Stimulated activated CD4-positive, alpha-beta T cell treated with anti-CD3 and anti-CD28 coated beads, Interleukin-15, amount 100 ng/mL, for 24 hours (primary cell): Measurements from ENCODE around the gene DHX30.
"Not testable (repeated sequence)": the region's sequence is repeated elsewhere in the genome, so short reads cannot be mapped to it uniquely, and the experiment has no call there.

Experiments
- DNase-seq: peaks from one replicate; pipeline ENCODE4 v3.0.0-alpha.2; 2020

Gene DHX30

GRCh38 chr3:47802734-47803479 is at the start of gene DHX30:
Gene DHX30 (plus strand): TSS chr3:47803138. CDS start chr3:47810684, 7,546 bp downstream.
- DNase-seq: peak; percentile 91

GRCh38 chr3:47758261-47759025 is 44.5 kb upstream of the DHX30 start:
- DNase-seq: no peak

- DNase-seq: not testable (repeated sequence)
Measured at GRCh38 chr3:47760207-47760606, 42.7 kb upstream of the DHX30 start.

DNA sequence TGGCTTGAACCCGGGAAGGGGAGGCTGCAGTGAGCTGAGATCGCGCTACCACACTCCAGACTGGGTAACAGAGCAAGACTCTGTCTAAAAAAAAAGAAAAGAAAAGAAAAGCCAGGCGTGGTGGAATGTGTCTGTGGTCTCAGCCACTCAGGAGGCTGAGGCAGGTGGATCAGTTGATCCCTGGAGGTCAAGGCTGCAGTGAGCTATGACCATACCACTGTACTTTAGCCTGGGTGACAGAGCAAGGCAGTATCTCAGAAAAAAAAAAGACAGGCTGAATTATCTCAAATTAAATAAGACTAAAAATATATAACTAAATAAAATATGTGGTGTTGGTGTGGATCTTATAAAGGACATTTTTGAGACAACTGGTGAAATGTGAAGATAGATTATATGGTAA is 41.9 kb upstream of the DHX30 start:
- DNase-seq: no peak

GRCh38 chr3:47762233-47762632 is 40.7 kb upstream of the DHX30 start:
- DNase-seq: no peak

GRCh38 chr3:47766186-47766585 is 36.8 kb upstream of the DHX30 start:
- no peak for DNase-seq

GRCh38 chr3:47772047-47772446 is 30.9 kb upstream of the DHX30 start:
- DNase-seq: no peak

GRCh38 chr3:47772788-47773187 is 30.1 kb upstream of the DHX30 start:
- DNase-seq: no peak

- DNase-seq: no peak
Measured at GRCh38 chr3:47778746-47779145, 24.2 kb upstream of the DHX30 start.

GRCh38 chr3:47780741-47781684 is 21.9 kb upstream of the DHX30 start:
- peak; percentile 80 for DNase-seq

- peak; percentile 99 for DNase-seq
Measured at GRCh38 chr3:47781685-47782445, 21.1 kb upstream of the DHX30 start, which contains the start of gene SMARCC1. Gene SMARCC1 (minus strand): TSS chr3:47781893. CDS start chr3:47781797, 96 bp downstream.

GRCh38 chr3:47782446-47783308 is 20.3 kb upstream of the DHX30 start:
- no peak for DNase-seq

GRCh38 chr3:47783673-47784072 is 19.3 kb upstream of the DHX30 start:
- no peak for DNase-seq

- no peak for DNase-seq
Measured at GRCh38 chr3:47791193-47791855, 11.6 kb upstream of the DHX30 start.

DNA sequence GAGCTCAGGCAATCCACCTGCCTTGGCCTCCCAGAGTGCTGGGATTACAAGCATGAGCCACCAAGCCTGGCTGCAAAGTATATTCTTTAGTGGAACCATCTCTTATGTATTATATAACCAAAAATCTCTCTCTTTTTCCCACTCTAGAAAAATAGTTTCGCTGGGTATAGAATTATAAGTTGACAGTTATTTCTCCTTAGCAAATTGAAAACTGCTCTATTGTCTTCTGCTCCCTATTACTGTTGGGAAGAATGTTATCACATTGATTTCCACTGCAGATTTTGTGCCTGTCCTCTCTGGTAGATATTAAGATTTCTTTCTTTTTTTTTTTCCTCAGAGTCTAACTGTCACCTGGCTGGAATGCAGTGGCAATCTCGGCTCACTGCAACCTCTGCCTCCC is 10.2 kb upstream of the DHX30 start:
- no peak for DNase-seq

DNA sequence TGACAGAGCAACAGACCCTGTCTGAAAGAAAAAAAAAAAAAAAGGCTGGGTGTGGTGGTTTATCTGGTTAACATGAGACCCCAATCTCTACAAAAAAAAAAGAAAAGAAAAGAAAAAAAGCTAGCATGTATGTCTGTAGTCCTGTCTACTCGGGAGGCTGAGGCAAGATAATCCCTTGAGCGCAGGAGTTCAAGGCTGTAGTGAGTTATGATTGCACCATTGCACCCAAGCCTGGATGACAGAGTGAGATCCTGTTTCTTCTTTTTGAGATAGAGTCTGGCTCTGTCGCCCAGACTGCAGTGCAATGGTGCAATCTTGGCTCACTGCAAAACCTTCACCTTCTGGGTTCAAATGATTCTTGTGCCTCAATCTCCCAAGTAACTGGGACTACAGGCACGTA is 8.4 kb upstream of the DHX30 start:
- DNase-seq: no peak

- no peak for DNase-seq
Measured at GRCh38 chr3:47799733-47800132, 3.2 kb upstream of the DHX30 start.

DNA sequence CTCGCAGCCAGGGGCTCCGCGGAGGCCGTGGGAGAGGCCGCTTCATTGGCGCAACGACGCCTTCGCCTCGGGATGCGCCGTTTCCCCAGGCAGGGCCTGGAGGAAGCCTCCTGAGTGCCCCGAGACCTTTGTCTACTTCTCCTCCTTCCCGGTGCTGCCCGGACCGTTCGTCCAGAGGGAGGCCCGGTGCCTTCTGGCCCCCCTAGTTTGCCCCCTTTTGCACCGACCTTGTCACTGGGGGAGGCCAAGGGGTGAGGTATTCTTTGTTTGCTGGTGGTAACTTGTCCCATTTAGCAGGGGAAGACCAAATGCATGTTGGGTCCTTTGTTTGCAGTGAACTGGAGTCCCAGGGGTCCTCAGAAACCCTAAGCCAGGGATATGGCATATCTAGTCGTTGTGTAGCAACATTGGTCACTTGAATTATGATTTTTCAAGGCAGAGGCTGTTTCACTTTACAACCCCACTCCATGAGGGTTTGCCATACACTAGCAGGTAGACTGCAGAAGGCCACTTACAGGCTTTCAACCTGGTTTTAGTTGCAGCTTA is 615 bp downstream of the DHX30 start:
- no peak for DNase-seq

DNA sequence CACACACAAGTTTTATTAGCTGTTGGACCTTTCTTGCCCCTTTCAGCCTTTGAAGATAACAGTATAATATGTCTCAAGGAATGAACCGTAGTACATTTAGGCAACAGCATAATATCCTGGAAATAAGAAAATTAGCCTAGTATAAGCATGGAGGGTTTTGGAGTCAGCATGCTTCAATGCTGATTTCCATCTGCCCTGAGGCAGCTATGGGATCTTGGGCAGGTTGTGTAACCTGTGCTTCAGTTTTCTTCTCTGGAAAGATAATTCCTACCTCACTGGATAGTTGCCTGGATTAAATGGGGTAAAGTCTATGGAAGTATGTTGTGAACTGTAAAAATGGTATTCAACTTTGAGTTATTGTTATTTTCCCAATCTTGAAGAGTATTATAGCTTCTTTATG is 1.6 kb downstream of the DHX30 start:
- DNase-seq: no peak

DNA sequence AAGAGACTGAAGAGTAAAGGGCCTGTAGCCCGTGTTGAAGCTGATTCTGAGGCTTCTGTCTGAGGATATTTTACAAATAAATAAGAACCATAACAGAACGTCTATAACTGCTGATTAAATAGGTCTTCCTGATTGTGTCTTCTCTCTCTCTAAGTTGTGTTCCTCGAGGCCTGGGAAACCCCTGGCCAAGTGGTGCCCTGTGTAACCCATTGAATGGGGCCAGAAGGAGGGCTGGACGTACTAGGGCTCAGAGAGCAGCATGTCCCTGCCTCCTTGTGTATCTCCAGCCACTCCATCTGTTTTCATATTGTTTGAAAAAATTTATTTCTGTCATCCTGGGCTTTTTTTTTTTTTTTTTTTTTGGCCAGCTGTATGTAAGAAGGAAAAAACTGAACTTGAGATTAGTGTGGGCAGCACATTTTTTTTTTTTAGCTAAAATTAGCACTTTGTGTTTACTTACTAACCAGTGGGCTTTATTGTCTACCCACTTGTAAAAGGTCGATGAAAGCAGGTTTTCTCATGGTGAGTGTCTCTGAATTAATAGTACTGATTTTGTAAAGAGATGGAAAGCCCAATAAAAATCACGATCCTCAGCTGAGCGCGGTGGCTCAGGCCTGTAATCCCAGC is 10.7 kb downstream of the DHX30 start:
- no peak for DNase-seq
